ENCODE measurements around the gene CEP128. TPM values are rescaled to one million over a fixed set of nuclear protein-coding genes. Genes with fewer than 3 reads are reported as not detected.
A peak's percentile ranks its signal among the peaks of the same experiment; 100 is the strongest.

CEP128 gene
- total RNA-seq, 1 experiment from 2014 or later = 19.0 TPM

DNA sequence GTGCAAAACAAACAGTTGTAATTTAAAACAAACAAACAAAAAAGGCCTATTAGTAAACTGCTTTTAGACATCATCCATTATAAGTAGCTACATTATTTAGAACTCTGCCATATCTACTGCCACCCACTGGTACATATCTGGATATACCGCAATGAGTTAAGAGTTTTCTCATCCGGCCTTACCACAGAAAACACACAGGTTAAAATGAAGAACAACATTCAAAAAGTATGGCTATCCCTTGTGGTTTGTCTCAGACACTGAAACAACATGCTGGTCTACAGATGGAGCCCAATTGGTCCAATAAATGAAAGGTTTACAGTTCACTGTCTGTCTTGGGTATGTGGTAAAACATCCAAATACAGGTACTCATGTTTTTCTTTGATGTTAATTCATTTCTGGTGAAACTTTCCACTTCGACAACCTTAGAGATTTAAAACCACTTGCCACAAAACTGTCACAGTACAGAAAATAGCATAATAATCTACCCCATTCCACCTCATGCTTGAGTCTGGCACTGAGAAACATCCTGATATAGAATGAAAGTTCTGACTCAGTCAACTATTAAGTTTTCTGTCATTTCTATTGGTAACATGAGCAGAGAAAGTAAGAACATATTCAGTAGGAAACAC is 354.3 kb downstream of the CEP128 start:
- peak in 1 of 2 experiments; percentile 44 for DNase-seq
- no peaks in the 10 kb centered on the region for H3K36me3 ChIP-seq
- H3K4me3 ChIP-seq = no peak overlapping the region

GRCh38 chr14:80586131-80586530 is 355.4 kb downstream of the CEP128 start:
- DNase-seq = peak; percentile 9 to 29
- no peaks in the 10 kb centered on the region for H3K4me1 ChIP-seq
- H3K4me3 ChIP-seq = no peak overlapping the region
- no peaks in the 10 kb centered on the region for H3K36me3 ChIP-seq
- H3K9me3 ChIP-seq (replicated peaks) = no peaks in the 10 kb centered on the region
- no peaks in the 10 kb centered on the region for H3K27me3 ChIP-seq
- H3K27ac ChIP-seq = no peak overlapping the region

More for the DNA sequence above, 354.3 kb downstream of the CEP128 start:
- Histone ChIP-seq H3K27ac (no peak overlapping the region), H3K27me3 (no peaks in the 10 kb centered on the region), H3K4me1 (no peaks in the 10 kb centered on the region), H3K9me3 (replicated peaks) (no peaks in the 10 kb centered on the region)

DNA sequence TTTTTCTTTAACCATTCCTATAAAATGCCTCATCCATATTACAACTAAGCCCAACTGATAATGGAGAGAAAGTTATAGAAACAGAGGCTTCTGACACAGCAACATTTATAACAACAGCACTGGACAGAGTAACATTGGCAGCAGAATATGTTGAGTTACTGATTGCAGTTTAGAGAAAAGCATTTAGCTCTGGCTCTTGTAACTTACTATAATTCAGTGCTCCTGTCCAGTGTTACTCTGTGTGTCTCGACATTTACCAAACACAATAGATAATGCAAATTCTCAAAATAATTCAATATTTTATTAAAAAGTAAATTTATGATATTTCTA is 356.1 kb downstream of the CEP128 start:
- no peak overlapping the region for H3K27ac ChIP-seq
- H3K4me3 ChIP-seq = no peak overlapping the region
- H3K9me3 ChIP-seq (replicated peaks) = no peaks in the 10 kb centered on the region
- DNase-seq = no peak
- no peaks in the 10 kb centered on the region for H3K27me3 ChIP-seq
- H3K36me3 ChIP-seq = no peaks in the 10 kb centered on the region
- no peaks in the 10 kb centered on the region for H3K4me1 ChIP-seq

- Histone ChIP-seq H3K4me1 (no peaks in the 10 kb centered on the region), H3K27ac (no peak overlapping the region), H3K36me3 (no peaks in the 10 kb centered on the region), H3K4me3 (no peak overlapping the region), H3K9me3 (replicated peaks) (no peaks in the 10 kb centered on the region), H3K27me3 (no peaks in the 10 kb centered on the region)
- DNase-seq = no peak
These were observed 356.6 kb downstream of the CEP128 start for GRCh38 chr14:80584744-80585505.

GRCh38 chr14:80577599-80577998 is 363.9 kb downstream of the CEP128 start:
- Histone ChIP-seq H3K4me1 (0 out of 2 replicates have a peak, but pooled peaks cover 2% of the 10 kb centered on the region), H3K36me3 (no peaks in the 10 kb centered on the region), H3K4me3 (no peak overlapping the region), H3K27ac (no peak overlapping the region), H3K27me3 (no peaks in the 10 kb centered on the region), H3K9me3 (replicated peaks) (no peaks in the 10 kb centered on the region)
- DNase-seq = no peak

GRCh38 chr14:80576401-80576800 is 365.1 kb downstream of the CEP128 start:
- Histone ChIP-seq H3K4me1 (0 out of 2 replicates have a peak, but pooled peaks cover 2% of the 10 kb centered on the region), H3K36me3 (no peaks in the 10 kb centered on the region), H3K9me3 (replicated peaks) (no peaks in the 10 kb centered on the region), H3K27me3 (no peaks in the 10 kb centered on the region), H3K27ac (no peak overlapping the region), H3K4me3 (no peak overlapping the region)
- no peak for DNase-seq

DNA sequence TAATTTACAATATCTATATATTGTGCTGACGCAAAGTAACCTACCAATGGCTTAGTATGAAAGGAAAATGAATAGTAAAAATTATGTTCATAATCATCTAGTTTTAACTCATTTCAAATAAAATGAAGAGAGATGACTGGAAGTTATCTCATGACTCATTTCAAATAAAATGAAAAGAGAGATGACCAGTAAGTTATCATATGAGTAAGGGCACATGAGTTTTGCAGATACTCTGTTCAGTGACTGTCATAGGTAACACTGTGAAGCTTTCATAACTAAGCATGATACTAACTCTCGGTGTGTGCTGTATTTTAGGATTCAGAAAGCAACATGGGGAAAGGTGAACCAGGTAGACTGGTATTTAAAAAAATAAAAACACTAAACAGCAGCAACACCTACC is 365.8 kb downstream of the CEP128 start:
- no peak overlapping the region for H3K27ac ChIP-seq
- no peaks in the 10 kb centered on the region for H3K9me3 ChIP-seq (replicated peaks)
- DNase-seq = no peak
- no peaks in the 10 kb centered on the region for H3K36me3 ChIP-seq
- H3K4me3 ChIP-seq = no peak overlapping the region
- no peaks in the 10 kb centered on the region for H3K27me3 ChIP-seq
- peaks cover 4% of the 10 kb centered on the region; the same call in 1 of the 2 replicates for H3K4me1 ChIP-seq

DNA sequence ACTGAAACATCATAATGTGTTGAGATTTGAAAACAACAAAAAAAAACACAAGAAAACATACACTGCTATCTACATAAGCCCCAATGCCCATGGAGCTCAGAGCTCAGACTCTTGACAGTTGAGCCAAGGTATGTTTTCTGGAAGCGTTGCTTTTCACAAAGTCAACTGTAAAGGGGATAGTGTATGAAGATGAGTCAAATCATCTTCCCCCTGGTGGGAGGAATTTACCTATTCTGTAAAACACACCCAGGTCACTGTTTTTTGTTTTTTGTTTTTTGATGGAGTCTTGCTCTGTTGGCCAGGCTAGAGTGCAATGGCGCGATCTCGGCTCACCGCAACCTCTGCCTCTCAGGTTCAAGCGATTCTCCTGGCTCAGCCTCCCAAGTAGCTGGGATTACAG is 368.9 kb downstream of the CEP128 start:
- H3K27me3 ChIP-seq = no peaks in the 10 kb centered on the region
- H3K36me3 ChIP-seq = no peaks in the 10 kb centered on the region
- no peak for DNase-seq
- no peaks in the 10 kb centered on the region for H3K9me3 ChIP-seq (replicated peaks)
- no peak overlapping the region for H3K27ac ChIP-seq
- H3K4me3 ChIP-seq = no peak overlapping the region
- peaks cover 7% of the 10 kb centered on the region; the same call in 1 of the 2 replicates for H3K4me1 ChIP-seq

GRCh38 chr14:80570930-80571298 is 370.6 kb downstream of the CEP128 start:
- peak in 1 of 2 experiments; percentile 13 for DNase-seq
- H3K36me3 ChIP-seq = no peaks in the 10 kb centered on the region
- H3K4me1 ChIP-seq = peaks cover 7% of the 10 kb centered on the region; the same call in 1 of the 2 replicates
- no peak overlapping the region for H3K4me3 ChIP-seq
- no peak overlapping the region for H3K27ac ChIP-seq
- no peaks in the 10 kb centered on the region for H3K27me3 ChIP-seq
- H3K9me3 ChIP-seq (replicated peaks) = no peaks in the 10 kb centered on the region

- H3K9me3 ChIP-seq (replicated peaks) = no peaks in the 10 kb centered on the region
- peaks cover 7% of the 10 kb centered on the region; the same call in 1 of the 2 replicates for H3K4me1 ChIP-seq
- H3K4me3 ChIP-seq = no peak overlapping the region
- no peak overlapping the region for H3K27ac ChIP-seq
- H3K36me3 ChIP-seq = no peaks in the 10 kb centered on the region
- no peaks in the 10 kb centered on the region for H3K27me3 ChIP-seq
- DNase-seq = no peak
These were observed 373.5 kb downstream of the CEP128 start for GRCh38 chr14:80567905-80568536.

DNA sequence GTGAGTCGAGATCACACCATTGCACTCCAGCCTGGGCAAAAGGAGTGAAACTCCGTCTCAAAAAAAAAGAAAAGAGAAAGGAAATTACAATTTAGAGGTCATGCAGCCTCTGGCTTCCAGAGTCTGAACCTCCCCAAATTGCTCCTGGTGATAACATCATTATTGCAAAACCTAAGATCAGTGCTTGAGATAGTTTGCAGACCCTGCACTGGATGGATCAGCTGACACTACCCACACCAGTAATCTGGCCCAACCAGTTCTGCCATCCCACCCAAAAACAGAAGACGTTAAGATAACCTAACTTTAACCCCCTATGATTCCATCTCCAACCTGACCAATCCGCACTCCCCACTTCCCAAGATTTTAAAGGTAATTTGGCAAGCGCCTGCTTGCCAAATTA is 376.5 kb downstream of the CEP128 start:
- Histone ChIP-seq H3K27ac (no peak overlapping the region), H3K4me3 (no peak overlapping the region), H3K27me3 (no peaks in the 10 kb centered on the region), H3K4me1 (no peaks in the 10 kb centered on the region; the same call in 1 of the 2 replicates), H3K36me3 (no peaks in the 10 kb centered on the region), H3K9me3 (replicated peaks) (no peaks in the 10 kb centered on the region)
- DNase-seq = no peak

DNA sequence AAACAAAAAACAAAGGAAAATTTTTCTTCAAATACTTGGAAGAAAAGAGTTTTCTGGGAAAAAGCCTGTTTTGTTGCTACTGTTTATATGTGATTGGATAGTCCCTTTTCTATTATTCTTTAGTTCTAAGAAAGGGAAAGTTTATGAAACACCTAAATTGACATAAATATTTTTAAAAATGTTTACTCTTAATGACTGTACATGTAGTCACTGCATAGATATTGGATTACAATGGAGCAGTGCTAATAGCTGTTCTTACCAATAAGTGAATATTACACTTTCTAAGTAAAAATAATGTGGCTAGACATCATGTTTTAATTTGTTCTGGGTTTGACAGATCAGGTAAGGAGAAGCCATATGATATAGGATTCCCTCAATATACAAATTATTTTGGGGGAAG is 377.5 kb downstream of the CEP128 start:
- Histone ChIP-seq H3K36me3 (peaks cover 3% of the 10 kb centered on the region; the same call in 1 of the 2 replicates), H3K9me3 (replicated peaks) (no peaks in the 10 kb centered on the region), H3K27ac (no peak overlapping the region), H3K4me3 (no peak overlapping the region), H3K4me1 (peaks cover 7% of the 10 kb centered on the region), H3K27me3 (no peaks in the 10 kb centered on the region)
- DNase-seq = no peak

DNA sequence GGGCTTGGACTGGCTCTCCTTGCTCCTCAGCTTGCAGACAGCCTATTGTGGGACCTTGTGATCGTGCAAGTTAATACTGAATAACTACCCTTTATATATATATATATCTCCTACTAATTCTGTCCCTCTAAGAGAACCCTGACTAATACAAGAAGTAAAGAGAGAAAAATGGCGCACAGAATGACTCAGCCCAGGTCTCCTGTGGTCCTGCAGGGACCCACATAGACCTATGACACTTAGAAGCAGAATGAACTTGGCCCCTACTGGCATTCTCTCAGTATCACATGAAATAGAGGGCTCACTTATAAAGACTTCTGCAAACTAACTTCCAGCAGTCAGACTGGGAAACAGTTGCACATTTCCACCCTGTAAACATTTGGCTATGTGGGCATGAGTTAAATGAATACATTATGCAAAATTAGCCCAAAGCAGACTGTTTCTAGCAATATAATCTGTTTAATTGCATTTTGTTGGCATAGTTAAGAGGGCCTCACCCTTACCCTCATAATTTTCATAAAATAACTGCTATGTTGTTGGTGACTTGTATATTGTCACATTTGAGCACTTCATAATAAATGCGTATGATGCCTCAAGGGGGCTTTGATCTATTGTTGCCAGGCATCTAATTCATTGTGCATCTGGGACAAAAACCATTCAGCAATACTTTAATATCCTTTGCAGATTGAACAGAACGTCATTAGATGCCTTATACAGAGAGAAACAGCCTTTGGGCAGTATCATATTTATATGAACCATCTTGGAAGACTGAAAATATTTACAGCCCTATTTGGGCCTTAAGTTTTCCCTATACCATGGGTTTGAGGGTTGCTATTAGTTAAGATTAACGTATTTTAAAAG is 380.5 kb downstream of the CEP128 start:
- H3K27ac ChIP-seq = no peak overlapping the region
- no peak overlapping the region for H3K4me3 ChIP-seq
- H3K27me3 ChIP-seq = no peaks in the 10 kb centered on the region
- peaks cover 3% of the 10 kb centered on the region; the same call in 1 of the 2 replicates for H3K36me3 ChIP-seq
- H3K9me3 ChIP-seq (replicated peaks) = no peaks in the 10 kb centered on the region
- DNase-seq = no peak
- peaks cover 12% of the 10 kb centered on the region for H3K4me1 ChIP-seq

DNA sequence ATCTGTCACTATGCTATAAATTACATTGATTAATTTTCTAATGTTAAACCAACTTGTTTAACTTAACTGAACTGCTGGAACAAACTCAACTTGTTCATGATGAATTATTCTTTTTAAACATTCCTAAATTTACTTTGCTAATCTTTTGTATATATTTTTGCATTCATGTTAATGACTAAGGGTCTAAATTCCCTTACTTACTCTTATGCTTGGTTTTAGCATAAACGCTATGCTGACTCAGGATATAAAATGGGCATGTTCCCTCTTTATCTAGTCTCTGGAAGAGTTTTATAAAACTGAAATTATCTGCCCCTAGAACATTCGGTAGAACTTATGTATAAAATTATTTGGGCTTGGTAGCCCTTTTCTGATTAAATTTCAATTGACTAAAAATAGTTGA is 387.4 kb downstream of the CEP128 start:
- Histone ChIP-seq H3K4me1 (peaks cover 6% of the 10 kb centered on the region), H3K9me3 (replicated peaks) (no peaks in the 10 kb centered on the region), H3K36me3 (0 out of 2 replicates have a peak, but pooled peaks cover 2% of the 10 kb centered on the region), H3K27ac (no peak overlapping the region), H3K27me3 (no peaks in the 10 kb centered on the region), H3K4me3 (no peak overlapping the region)
- no peak for DNase-seq
